ENCODE data around the gene CASZ1.

- TF ChIP-seq REST (IDR thresholded peaks at IDR 0.05; ENCODE audit: insufficient read depth in 1 of 2, low read depth in 2 of 2, low read length in 1 of 2) (no peak), CTCF (IDR thresholded peaks at IDR 0.05) (no peak), SIN3A (IDR thresholded peaks at IDR 0.05; ENCODE audit: borderline replicate concordance, insufficient read depth, low read depth, low read length) (no peak)
These were observed 56.3 kb downstream of the CASZ1 start for GRCh38 chr1:10740123-10740522.

Data from Panc1 (cell line).